ENCODE data around the gene CPEB3. TPM values are rescaled to one million over a fixed set of nuclear protein-coding genes. Genes with fewer than 3 reads are reported as not detected.

CPEB3 gene
- total and polyA plus RNA-seq, 8 donors: 1.3 to 11.2 (median 3.6) TPM

DNA sequence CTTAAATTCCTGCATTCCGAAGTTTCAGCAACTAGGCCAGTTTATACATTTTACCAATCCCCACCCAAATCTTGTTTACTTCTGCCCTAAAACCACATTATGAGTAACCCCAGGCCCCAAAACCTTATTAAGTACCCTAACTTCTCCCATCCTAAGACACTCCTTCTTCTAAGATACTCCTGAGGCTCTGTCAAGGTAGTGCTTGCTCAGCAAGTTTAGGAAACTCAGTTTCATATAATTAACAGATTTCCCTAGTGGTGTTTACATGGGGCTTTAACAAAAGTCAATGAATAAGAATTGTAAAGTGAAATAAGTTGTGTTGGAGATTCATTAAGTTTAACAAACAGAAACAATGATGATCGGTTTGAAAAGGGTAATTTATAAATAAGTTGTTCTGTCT lies 77.8 kb downstream of the CPEB3 start:
- DNase-seq: no peak
- Histone ChIP-seq H3K4me1 (peaks cover 7 to 22% (median 16%) of the 10 kb centered on the region in 4 donors), H3K9me3 (no peaks in the 10 kb centered on the region), H3K4me3 (no peak overlapping the region), H3K27me3 (no peaks in the 10 kb centered on the region), H3K36me3 (peaks cover 0 to 14% (median 8%) of the 10 kb centered on the region in 4 donors), H3K27ac (no peak overlapping the region)
- TF ChIP-seq POLR2AphosphoS5 (IDR thresholded peaks at IDR 0.05) (no peak), EP300 (IDR thresholded peaks at IDR 0.05) (no peak), POLR2A (IDR thresholded peaks at IDR 0.05) (no peak)
- TF ChIP-seq, protein P1, sequence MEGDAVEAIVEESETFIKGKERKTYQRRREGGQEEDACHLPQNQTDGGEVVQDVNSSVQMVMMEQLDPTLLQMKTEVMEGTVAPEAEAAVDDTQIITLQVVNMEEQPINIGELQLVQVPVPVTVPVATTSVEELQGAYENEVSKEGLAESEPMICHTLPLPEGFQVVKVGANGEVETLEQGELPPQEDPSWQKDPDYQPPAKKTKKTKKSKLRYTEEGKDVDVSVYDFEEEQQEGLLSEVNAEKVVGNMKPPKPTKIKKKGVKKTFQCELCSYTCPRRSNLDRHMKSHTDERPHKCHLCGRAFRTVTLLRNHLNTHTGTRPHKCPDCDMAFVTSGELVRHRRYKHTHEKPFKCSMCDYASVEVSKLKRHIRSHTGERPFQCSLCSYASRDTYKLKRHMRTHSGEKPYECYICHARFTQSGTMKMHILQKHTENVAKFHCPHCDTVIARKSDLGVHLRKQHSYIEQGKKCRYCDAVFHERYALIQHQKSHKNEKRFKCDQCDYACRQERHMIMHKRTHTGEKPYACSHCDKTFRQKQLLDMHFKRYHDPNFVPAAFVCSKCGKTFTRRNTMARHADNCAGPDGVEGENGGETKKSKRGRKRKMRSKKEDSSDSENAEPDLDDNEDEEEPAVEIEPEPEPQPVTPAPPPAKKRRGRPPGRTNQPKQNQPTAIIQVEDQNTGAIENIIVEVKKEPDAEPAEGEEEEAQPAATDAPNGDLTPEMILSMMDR (IDR thresholded peaks at IDR 0.05): no peak
- WGBS, 5 donors: 83 to 91% (median 88%) methylated on average over 2 of the region's 2 CpGs
- intact Hi-C loops (cut with DNase I; ENCODE audit: low total_unique reads): no loop called here

- TF ChIP-seq, protein P1 (IDR thresholded peaks at IDR 0.05): no peak
- TF ChIP-seq POLR2AphosphoS5 (IDR thresholded peaks at IDR 0.05) (no peak), EP300 (IDR thresholded peaks at IDR 0.05) (no peak), POLR2A (IDR thresholded peaks at IDR 0.05) (no peak)
- Histone ChIP-seq H3K9me3 (no peaks in the 10 kb centered on the region), H3K27ac (peak overlapping the region in 3 of 5 donors; percentile 8 to 69 (median 35)), H3K27me3 (no peaks in the 10 kb centered on the region), H3K4me1 (peaks cover 13 to 30% (median 25%) of the 10 kb centered on the region in 4 donors), H3K36me3 (peaks cover 0 to 6% (median 2%) of the 10 kb centered on the region in 4 donors), H3K4me3 (no peak overlapping the region)
- WGBS, 5 donors: 49 to 67% (median 62%) methylated on average over 3 of the region's 3 CpGs
- no peak for DNase-seq
- intact Hi-C loops (cut with DNase I; ENCODE audit: low total_unique reads): no loop called here
Measured at GRCh38 chr10:92208736-92209135, 82.1 kb downstream of the CPEB3 start.

GRCh38 chr10:92208157-92208720 lies 82.6 kb downstream of the CPEB3 start:
- Histone ChIP-seq H3K4me3 (no peak overlapping the region), H3K27ac (peak overlapping the region in 3 of 5 donors; percentile 8 to 69 (median 35)), H3K27me3 (no peaks in the 10 kb centered on the region), H3K4me1 (peaks cover 13 to 30% (median 25%) of the 10 kb centered on the region in 4 donors), H3K9me3 (no peaks in the 10 kb centered on the region), H3K36me3 (peaks cover 0 to 6% (median 2%) of the 10 kb centered on the region in 4 donors)
- intact Hi-C loops (cut with DNase I; ENCODE audit: low total_unique reads): no loop called here
- TF ChIP-seq POLR2A (IDR thresholded peaks at IDR 0.05) (no peak), EP300 (IDR thresholded peaks at IDR 0.05) (no peak), POLR2AphosphoS5 (IDR thresholded peaks at IDR 0.05) (no peak)
- TF ChIP-seq, protein P1 (IDR thresholded peaks at IDR 0.05): no peak
- DNase-seq: no peak

GRCh38 chr10:92207061-92207460 lies 83.8 kb downstream of the CPEB3 start:
- peaks cover 0 to 6% (median 2%) of the 10 kb centered on the region in 4 donors for H3K36me3 ChIP-seq
- no peak for DNase-seq
- TF ChIP-seq, protein P1 (IDR thresholded peaks at IDR 0.05): no peak
- TF ChIP-seq POLR2AphosphoS5 (IDR thresholded peaks at IDR 0.05): no peak
- no peak for TF ChIP-seq EP300 (IDR thresholded peaks at IDR 0.05)
- no peak for TF ChIP-seq POLR2A (IDR thresholded peaks at IDR 0.05)
- WGBS, 5 donors: 58 to 86% (median 65%) methylated on average over 1 of the region's 1 CpG
- H3K27me3 ChIP-seq: no peaks in the 10 kb centered on the region
- no peaks in the 10 kb centered on the region for H3K9me3 ChIP-seq
- peaks cover 13 to 31% (median 25%) of the 10 kb centered on the region in 4 donors for H3K4me1 ChIP-seq
- no peak overlapping the region for H3K4me3 ChIP-seq
- intact Hi-C loops (cut with DNase I; ENCODE audit: low total_unique reads): no loop called here
- no peak overlapping the region for H3K27ac ChIP-seq

All from stomach (tissue), 9 donors.